BE2C (cell line): Measurements from ENCODE around the gene NCOA4.

ENCODE experiments used
- DNase-seq: peaks from one replicate; pipeline ENCODE4 v3.0.0-alpha.2; 2020
- H3K27me3 ChIP-seq: fragments of 250-450 bp; sonication (Bioruptor Pico); 2 replicates; pipeline ENCODE4 v1.5.1; 2020; ENCODE audit warnings: mild to moderate bottlenecking
- H3K36me3 ChIP-seq: fragments of 250-450 bp; sonication (Bioruptor Pico); 2 replicates; pipeline ENCODE4 v1.5.1; 2020; ENCODE audit warnings: mild to moderate bottlenecking
- H3K4me1 ChIP-seq: fragments of 250-450 bp; sonication (Bioruptor Pico); 2 replicates; pipeline ENCODE4 v1.5.1; 2020
- H3K4me3 ChIP-seq: 2 replicates; pipeline ENCODE4 v1.5.1; 2011; ENCODE audit warnings: low read depth, low read length
- H3K9me3 ChIP-seq: fragments of 250-450 bp; sonication (Bioruptor Pico); 2 replicates; pipeline ENCODE4 v1.5.1; 2020
- TF ChIP-seq, protein P1 (sequence below): IDR thresholded peaks from 2 replicates; pipeline ENCODE4 v1.5.1; 2012; ENCODE audit warnings: mild to moderate bottlenecking, low read depth, low read length

The NCOA4 gene

DNA sequence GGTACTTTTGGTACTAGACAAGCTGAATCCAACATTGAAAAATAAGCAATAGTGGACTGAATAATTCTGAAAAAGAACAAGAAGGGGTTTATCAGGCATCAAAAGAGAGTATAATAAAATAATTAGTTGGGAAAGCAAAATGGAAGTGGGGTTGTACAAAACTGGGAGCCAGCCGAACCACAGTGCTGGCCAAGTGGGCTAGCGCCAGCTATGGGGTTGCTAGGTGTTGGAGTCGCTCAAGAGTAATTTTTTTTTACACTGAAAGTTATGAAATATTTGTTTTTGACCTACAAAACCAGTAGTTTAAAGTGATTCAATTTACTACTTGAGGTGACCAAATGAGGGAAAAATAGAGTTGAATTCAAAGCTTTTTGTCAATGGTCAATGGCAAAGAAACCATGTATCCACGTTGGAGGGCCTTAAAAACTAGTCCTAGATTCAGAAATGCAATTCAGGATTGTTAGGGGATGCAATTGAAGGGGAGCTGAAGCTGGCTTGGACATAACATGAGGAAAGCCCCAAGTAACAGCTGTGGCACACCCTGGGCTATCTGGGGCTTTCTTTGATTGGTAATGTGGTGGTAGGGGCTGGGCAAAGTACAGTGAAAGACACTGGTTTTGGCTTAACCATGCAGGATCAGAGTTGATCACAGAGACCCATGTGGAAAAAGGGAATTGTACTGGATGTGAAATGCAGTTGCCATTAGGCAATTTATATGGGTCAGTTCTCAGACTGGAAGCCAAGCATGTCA is 43.9 kb upstream of the NCOA4 start:
- TF ChIP-seq, protein P1, sequence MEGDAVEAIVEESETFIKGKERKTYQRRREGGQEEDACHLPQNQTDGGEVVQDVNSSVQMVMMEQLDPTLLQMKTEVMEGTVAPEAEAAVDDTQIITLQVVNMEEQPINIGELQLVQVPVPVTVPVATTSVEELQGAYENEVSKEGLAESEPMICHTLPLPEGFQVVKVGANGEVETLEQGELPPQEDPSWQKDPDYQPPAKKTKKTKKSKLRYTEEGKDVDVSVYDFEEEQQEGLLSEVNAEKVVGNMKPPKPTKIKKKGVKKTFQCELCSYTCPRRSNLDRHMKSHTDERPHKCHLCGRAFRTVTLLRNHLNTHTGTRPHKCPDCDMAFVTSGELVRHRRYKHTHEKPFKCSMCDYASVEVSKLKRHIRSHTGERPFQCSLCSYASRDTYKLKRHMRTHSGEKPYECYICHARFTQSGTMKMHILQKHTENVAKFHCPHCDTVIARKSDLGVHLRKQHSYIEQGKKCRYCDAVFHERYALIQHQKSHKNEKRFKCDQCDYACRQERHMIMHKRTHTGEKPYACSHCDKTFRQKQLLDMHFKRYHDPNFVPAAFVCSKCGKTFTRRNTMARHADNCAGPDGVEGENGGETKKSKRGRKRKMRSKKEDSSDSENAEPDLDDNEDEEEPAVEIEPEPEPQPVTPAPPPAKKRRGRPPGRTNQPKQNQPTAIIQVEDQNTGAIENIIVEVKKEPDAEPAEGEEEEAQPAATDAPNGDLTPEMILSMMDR = no peak
- H3K4me1 ChIP-seq = no peaks in the 10 kb centered on the region
- DNase-seq = no peak
- H3K9me3 ChIP-seq = no peaks in the 10 kb centered on the region
- no peaks in the 10 kb centered on the region for H3K36me3 ChIP-seq
- H3K4me3 ChIP-seq = no peak overlapping the region
- no peaks in the 10 kb centered on the region; the same call in 1 of the 2 replicates for H3K27me3 ChIP-seq

DNA sequence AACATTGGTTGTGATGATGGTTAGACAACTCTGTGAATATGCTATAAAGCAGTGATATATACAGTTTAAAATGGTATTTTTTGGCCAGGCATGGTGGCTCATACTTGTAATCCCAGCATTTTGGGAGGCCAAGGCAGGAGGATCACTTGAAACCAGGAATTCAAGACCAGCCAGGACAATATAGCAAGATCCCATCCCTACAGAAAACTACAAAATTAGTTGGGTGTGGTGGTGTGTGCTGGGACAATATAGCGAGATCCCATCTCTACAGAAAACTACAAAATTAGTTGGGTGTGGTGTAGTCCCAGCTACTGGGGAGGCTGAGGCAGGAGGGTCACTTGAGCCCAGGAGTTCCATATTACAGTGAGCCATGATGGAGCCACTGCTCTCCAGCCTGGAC is 43.1 kb upstream of the NCOA4 start:
- no peak overlapping the region for H3K4me3 ChIP-seq
- TF ChIP-seq, protein P1 = no peak
- H3K4me1 ChIP-seq = no peaks in the 10 kb centered on the region
- no peaks in the 10 kb centered on the region for H3K36me3 ChIP-seq
- H3K9me3 ChIP-seq = no peaks in the 10 kb centered on the region
- DNase-seq = no peak
- H3K27me3 ChIP-seq = no peaks in the 10 kb centered on the region; the same call in 1 of the 2 replicates

DNA sequence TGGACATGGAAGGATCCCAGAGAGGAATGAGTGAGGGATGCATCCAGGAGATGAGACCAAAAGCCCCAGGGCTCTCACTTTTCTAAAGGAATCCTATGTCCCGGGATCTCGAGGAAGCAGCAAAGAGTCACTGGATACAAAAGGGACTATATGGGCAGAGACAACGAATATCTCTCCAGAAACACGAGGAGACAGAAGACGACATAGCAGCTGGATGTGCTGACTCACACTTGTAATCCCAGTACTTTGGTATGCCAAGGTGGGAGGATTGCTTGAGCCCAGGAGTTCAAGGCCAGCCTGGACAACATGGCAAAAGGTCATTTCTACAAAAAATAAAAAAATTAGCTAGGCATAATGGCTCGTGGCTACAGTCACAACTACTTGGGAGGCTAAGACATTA is 40.3 kb upstream of the NCOA4 start:
- no peak for DNase-seq
- no peak overlapping the region for H3K4me3 ChIP-seq
- H3K4me1 ChIP-seq = no peaks in the 10 kb centered on the region
- no peaks in the 10 kb centered on the region for H3K9me3 ChIP-seq
- H3K27me3 ChIP-seq = no peaks in the 10 kb centered on the region
- TF ChIP-seq, protein P1 = no peak
- H3K36me3 ChIP-seq = no peaks in the 10 kb centered on the region

DNA sequence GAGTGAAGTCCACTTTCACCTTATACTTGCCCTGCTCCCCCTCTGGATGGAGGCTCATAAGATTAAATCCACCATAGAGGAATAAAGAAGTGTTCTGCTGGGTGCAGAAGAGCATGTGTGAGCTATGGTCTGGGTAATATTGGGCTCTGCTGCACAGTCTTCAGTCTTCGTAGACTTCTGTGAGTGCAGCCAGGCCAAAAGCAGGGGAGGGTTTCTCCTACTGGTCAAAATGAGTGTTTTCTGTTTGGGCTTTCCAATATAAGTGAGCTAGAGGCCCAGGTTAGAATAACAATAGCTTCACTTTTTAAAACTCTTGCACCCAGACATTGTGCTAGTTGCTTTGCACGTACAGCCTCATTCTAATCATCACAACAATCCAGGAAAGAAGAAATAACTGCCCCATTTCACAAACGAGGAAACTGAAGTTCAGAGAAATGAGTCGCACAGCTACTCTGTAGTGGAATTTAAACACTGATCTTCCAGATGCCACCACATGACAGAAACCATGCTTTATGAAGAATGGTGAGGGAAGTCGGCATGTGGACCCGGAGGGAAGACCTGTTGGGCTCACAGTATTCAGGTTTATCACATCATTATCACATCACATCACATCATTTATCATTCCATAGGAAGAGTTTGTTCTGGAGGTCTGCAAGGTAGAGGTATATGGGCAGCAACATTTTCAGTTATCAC is 39.5 kb upstream of the NCOA4 start:
- no peaks in the 10 kb centered on the region for H3K4me1 ChIP-seq
- H3K27me3 ChIP-seq = no peaks in the 10 kb centered on the region
- no peak for DNase-seq
- TF ChIP-seq, protein P1 = no peak
- H3K36me3 ChIP-seq = no peaks in the 10 kb centered on the region
- no peaks in the 10 kb centered on the region for H3K9me3 ChIP-seq
- H3K4me3 ChIP-seq = no peak overlapping the region

DNA sequence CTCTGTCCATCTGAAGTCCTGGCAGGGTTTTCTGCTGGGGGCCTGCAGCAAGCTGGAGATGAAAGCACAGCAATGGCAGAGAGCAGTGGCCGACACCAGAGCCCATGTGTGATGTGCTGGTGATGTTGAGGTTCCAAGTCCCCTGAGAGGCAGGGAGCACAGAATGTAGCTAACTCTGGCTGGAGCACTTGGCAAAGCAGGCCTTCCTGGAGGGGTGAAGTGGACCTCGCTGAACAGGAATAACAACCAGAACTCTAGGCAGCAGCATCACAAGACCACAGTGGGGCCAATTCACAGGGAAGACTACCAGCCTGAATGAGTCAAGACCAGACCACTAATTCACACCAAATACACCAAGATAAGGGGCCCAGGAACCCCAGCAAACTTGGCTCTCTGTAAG is 38.5 kb upstream of the NCOA4 start:
- Histone ChIP-seq H3K4me3 (no peak overlapping the region), H3K36me3 (no peaks in the 10 kb centered on the region), H3K4me1 (no peaks in the 10 kb centered on the region), H3K27me3 (no peaks in the 10 kb centered on the region), H3K9me3 (no peaks in the 10 kb centered on the region)
- DNase-seq = no peak
- TF ChIP-seq, protein P1 = no peak

DNA sequence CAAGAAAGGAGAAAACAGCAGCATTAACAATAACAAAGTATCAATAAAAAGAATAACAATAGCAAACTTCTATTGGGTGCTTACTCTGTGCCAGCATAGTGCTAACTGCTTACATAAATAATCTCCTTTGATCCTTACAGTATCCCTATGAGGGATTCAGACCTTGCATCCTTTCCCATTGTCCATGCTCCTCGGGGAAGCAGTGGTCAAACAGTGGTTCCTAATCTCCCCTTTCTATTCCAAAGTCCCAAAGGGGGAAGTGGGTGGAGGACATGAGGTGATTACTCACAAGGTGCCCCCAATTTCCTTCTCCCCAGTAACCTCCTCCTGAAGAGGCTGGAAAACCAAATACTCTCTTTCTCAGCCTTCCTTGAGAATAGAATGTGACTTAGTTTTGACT is 37.7 kb upstream of the NCOA4 start:
- TF ChIP-seq, protein P1 = no peak
- no peaks in the 10 kb centered on the region for H3K9me3 ChIP-seq
- DNase-seq = no peak

More for the DNA sequence above, 37.7 kb upstream of the NCOA4 start:
- Histone ChIP-seq H3K27me3 (no peaks in the 10 kb centered on the region), H3K4me1 (no peaks in the 10 kb centered on the region), H3K4me3 (no peak overlapping the region), H3K36me3 (no peaks in the 10 kb centered on the region)
